H9 (cell line): Measurements from ENCODE around the gene IGF1. TPM values are rescaled to one million over a fixed set of nuclear protein-coding genes. Genes with fewer than 3 reads are reported as not detected.

ENCODE experiments used
- DNase-seq: peaks from one replicate; pipeline ENCODE4 v3.0.0-alpha.2; 2017
- H2AFZ ChIP-seq: one replicate; pipeline ENCODE4 v1.6.1; 2013; ENCODE audit warnings: mild to moderate bottlenecking, low read length, control low read depth, moderate library complexity
- H2AK5ac ChIP-seq: 2 replicates; pipeline ENCODE4 v1.6.1; 2013; ENCODE audit warnings: low read length, control low read depth, mixed read lengths; ENCODE audit not compliant: insufficient read length
- H2BK120ac ChIP-seq: one replicate; pipeline ENCODE4 v1.6.1; 2013; ENCODE audit warnings: low read depth, mild to moderate bottlenecking, low read length, control low read depth, inconsistent platforms; ENCODE audit not compliant: poor library complexity, severe bottlenecking
- H2BK12ac ChIP-seq: 2 replicates; pipeline ENCODE4 v1.6.1; 2013; ENCODE audit warnings: low read length, control low read depth, mixed read lengths, low read depth; ENCODE audit not compliant: insufficient read length
- H2BK15ac ChIP-seq: 2 replicates; pipeline ENCODE4 v1.6.1; 2013; ENCODE audit warnings: low read depth, low read length, control low read depth
- H2BK20ac ChIP-seq: one replicate; pipeline ENCODE4 v1.6.1; 2013; ENCODE audit warnings: low read depth, mild to moderate bottlenecking, low read length, control low read depth, inconsistent platforms; ENCODE audit not compliant: poor library complexity, severe bottlenecking
- H2BK5ac ChIP-seq: 2 replicates; pipeline ENCODE4 v1.6.1; 2013; ENCODE audit warnings: low read length, control low read depth, mixed read lengths; ENCODE audit not compliant: insufficient read length
- H3K14ac ChIP-seq: 2 replicates; pipeline ENCODE4 v1.6.1; 2013; ENCODE audit warnings: low read length, control low read depth; ENCODE audit not compliant: insufficient read depth
- H3K18ac ChIP-seq: 2 replicates; pipeline ENCODE4 v1.6.1; 2013; ENCODE audit warnings: low read depth, mild to moderate bottlenecking, mixed read lengths, low read length, control low read depth; ENCODE audit not compliant: insufficient read length
- H3K23ac ChIP-seq: 2 replicates; pipeline ENCODE4 v1.6.1; 2013; ENCODE audit warnings: low read length, control low read depth, mixed read lengths, low read depth; ENCODE audit not compliant: insufficient read length
- H3K23me2 ChIP-seq: 2 replicates; pipeline ENCODE4 v1.6.1; 2013; ENCODE audit warnings: low read depth, mild to moderate bottlenecking, mixed read lengths, low read length, control low read depth; ENCODE audit not compliant: insufficient read length, poor library complexity, severe bottlenecking
- H3K27ac ChIP-seq: 2 replicates; pipeline ENCODE4 v1.5.1; 2013; ENCODE audit warnings: low read length, control low read depth, mixed read lengths, low read depth; ENCODE audit not compliant: insufficient read length
- H3K27me3 ChIP-seq: 2 replicates; pipeline ENCODE4 v1.6.1; 2013; ENCODE audit warnings: low read length, control low read depth, inconsistent platforms; ENCODE audit not compliant: insufficient read depth
- H3K4ac ChIP-seq: 2 replicates; pipeline ENCODE4 v1.6.1; 2013; ENCODE audit warnings: low read depth, mild to moderate bottlenecking, control low read depth, inconsistent platforms, low read length, moderate library complexity
- H3K4me1 ChIP-seq: 2 replicates; pipeline ENCODE4 v1.6.1; 2013; ENCODE audit warnings: low read length, control low read depth, inconsistent platforms; ENCODE audit not compliant: insufficient read depth
- H3K4me2 ChIP-seq: 2 replicates; pipeline ENCODE4 v1.6.1; 2013; ENCODE audit warnings: low read length, control low read depth, mixed read lengths; ENCODE audit not compliant: insufficient read length, insufficient read depth
- H3K56ac ChIP-seq: 2 replicates; pipeline ENCODE4 v1.6.1; 2013; ENCODE audit warnings: low read depth, mild to moderate bottlenecking, mixed read lengths, low read length, control low read depth; ENCODE audit not compliant: insufficient read length
- H3K79me1 ChIP-seq: 2 replicates; pipeline ENCODE4 v1.6.1; 2013; ENCODE audit warnings: low read depth, mild to moderate bottlenecking, moderate library complexity, low read length, control low read depth, inconsistent platforms; ENCODE audit not compliant: insufficient read depth, poor library complexity, severe bottlenecking
- H3K79me2 ChIP-seq: 2 replicates; pipeline ENCODE4 v1.6.1; 2013; ENCODE audit warnings: low read length, control low read depth, inconsistent platforms; ENCODE audit not compliant: insufficient read depth
- H3K9ac ChIP-seq: 2 replicates; pipeline ENCODE4 v1.6.1; 2013; ENCODE audit warnings: low read length, control low read depth, mixed read lengths; ENCODE audit not compliant: insufficient read length; ENCODE audit errors: extremely low read depth
- H3K9me3 ChIP-seq: one replicate; pipeline ENCODE4 v1.6.1; 2013; ENCODE audit warnings: low read depth, low read length, inconsistent platforms; ENCODE audit not compliant: control insufficient read depth
- H3T11ph ChIP-seq: one replicate; pipeline ENCODE4 v1.6.1; 2013; ENCODE audit warnings: mild to moderate bottlenecking, low read length, control low read depth, inconsistent platforms
- H4K20me1 ChIP-seq: one replicate; pipeline ENCODE4 v1.6.1; 2013; ENCODE audit not compliant: control insufficient read depth, insufficient read length, insufficient read depth
- H4K5ac ChIP-seq: 2 replicates; pipeline ENCODE4 v1.6.1; 2013; ENCODE audit warnings: low read depth, mild to moderate bottlenecking, mixed read lengths, low read length, control low read depth; ENCODE audit not compliant: insufficient read length
- H4K8ac ChIP-seq: replicated peaks from 2 replicates; pipeline ENCODE4 v1.6.1; 2013; ENCODE audit warnings: low read length, control low read depth, mixed read lengths, low read depth; ENCODE audit not compliant: insufficient read length
- H4K91ac ChIP-seq: 2 replicates; pipeline ENCODE4 v1.6.1; 2013; ENCODE audit warnings: low read depth, mild to moderate bottlenecking, moderate library complexity, mixed read lengths, low read length, control low read depth; ENCODE audit not compliant: insufficient read length
- H3K27ac Mint-ChIP-seq, 3 experiments: 2 replicates in 2 of 3; 3 replicates in 1 of 3; pipeline ENCODE4 v1.8.0; 2020 to 2021; ENCODE audit warnings: mixed read lengths in 3 of 3, mild to moderate bottlenecking in 1 of 3, moderate library complexity in 1 of 3
- H3K27me3 Mint-ChIP-seq: 2 replicates; pipeline ENCODE4 v1.8.0; 2021; ENCODE audit warnings: low read depth, mild to moderate bottlenecking, moderate library complexity, mixed read lengths
- H3K36me3 Mint-ChIP-seq, 3 experiments: 2 replicates in 2 of 3; 3 replicates in 1 of 3; pipeline ENCODE4 v1.8.0; 2020 to 2021; ENCODE audit warnings: low read depth in 3 of 3, mixed read lengths in 3 of 3; ENCODE audit not compliant: insufficient read depth in 1 of 3
- H3K4me1 Mint-ChIP-seq, 2 experiments: 2 replicates each; pipeline ENCODE4 v1.8.0; 2020; ENCODE audit warnings: mixed read lengths in 2 of 2
- H3K4me3 Mint-ChIP-seq, 2 experiments: 2 replicates in 1 of 2; 3 replicates in 1 of 2; pipeline ENCODE4 v1.8.0; 2020 to 2021; ENCODE audit warnings: mild to moderate bottlenecking in 2 of 2, mixed read lengths in 2 of 2, moderate library complexity in 1 of 2
- H3K9me3 Mint-ChIP-seq, 2 experiments: 2 replicates in 1 of 2; 3 replicates in 1 of 2; pipeline ENCODE4 v1.8.0; 2020; ENCODE audit warnings: mild to moderate bottlenecking in 2 of 2, mixed read lengths in 2 of 2, moderate library complexity in 1 of 2
- total RNA-seq: library from RNA; stranded (reverse); gene quantifications from 2 replicates; pipeline ENCODE4 v1.2.1, GENCODE V29; 2021
- TF ChIP-seq, protein P1 (sequence below): fragments of 200-600 bp; sonication (generic); conservative IDR thresholded peaks from 3 replicates; pipeline ENCODE4 v1.8.0; 2021; ENCODE audit warnings: antibody characterized with exemption, mild to moderate bottlenecking

Gene IGF1
- total RNA-seq, 1 experiment from 2014 or later = not detected

DNA sequence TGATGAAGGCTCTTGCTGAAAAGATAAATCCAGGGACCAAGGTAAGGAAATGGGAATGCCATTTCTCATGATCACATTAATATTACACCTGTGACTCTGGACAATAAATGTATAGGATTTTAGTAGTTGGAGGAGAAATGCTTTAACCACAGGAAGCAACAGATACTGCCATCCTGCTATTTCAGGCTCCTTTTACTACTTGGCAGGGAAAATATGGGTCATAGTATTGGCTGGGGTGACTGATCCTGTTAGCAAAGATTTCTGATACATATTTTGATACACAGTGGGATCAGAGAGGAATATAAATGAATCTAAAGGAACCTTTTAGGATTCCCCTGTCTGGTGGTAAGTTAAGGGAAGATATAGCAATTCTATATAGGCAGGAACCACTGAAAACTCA lies 115.0 kb downstream of the IGF1 start:
- Mint-ChIP-seq H3K4me3 (no peak overlapping the region), H3K9me3 (peaks cover 22 to 25% of the 10 kb centered on the region in 2 experiments; a peak in 4 of 5 replicates), H3K27me3 (no peaks in the 10 kb centered on the region; the same call in 1 of the 2 replicates), H3K36me3 (peaks cover 0 to 6% (median 0%) of the 10 kb centered on the region in 3 experiments; a peak in 2 of 7 replicates), H3K27ac (no peak overlapping the region), H3K4me1 (no peaks in the 10 kb centered on the region)
- no peak overlapping the region for H3K9ac ChIP-seq
- H3K56ac ChIP-seq = no peak overlapping the region
- TF ChIP-seq, protein P1, sequence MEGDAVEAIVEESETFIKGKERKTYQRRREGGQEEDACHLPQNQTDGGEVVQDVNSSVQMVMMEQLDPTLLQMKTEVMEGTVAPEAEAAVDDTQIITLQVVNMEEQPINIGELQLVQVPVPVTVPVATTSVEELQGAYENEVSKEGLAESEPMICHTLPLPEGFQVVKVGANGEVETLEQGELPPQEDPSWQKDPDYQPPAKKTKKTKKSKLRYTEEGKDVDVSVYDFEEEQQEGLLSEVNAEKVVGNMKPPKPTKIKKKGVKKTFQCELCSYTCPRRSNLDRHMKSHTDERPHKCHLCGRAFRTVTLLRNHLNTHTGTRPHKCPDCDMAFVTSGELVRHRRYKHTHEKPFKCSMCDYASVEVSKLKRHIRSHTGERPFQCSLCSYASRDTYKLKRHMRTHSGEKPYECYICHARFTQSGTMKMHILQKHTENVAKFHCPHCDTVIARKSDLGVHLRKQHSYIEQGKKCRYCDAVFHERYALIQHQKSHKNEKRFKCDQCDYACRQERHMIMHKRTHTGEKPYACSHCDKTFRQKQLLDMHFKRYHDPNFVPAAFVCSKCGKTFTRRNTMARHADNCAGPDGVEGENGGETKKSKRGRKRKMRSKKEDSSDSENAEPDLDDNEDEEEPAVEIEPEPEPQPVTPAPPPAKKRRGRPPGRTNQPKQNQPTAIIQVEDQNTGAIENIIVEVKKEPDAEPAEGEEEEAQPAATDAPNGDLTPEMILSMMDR = no peak
- H3K79me2 ChIP-seq = no peaks in the 10 kb centered on the region
- H2AK5ac ChIP-seq = no peak overlapping the region
- no peak overlapping the region for H2BK15ac ChIP-seq
- no peak overlapping the region for H4K8ac ChIP-seq
- no peak for DNase-seq
- H4K5ac ChIP-seq = no peak overlapping the region
- no peak overlapping the region for H3K18ac ChIP-seq
- no peak overlapping the region for H2BK12ac ChIP-seq
- no peaks in the 10 kb centered on the region for H3K27me3 ChIP-seq
- H2BK20ac ChIP-seq = no peak overlapping the region
- H3K14ac ChIP-seq = no peak overlapping the region
- no peak overlapping the region for H2BK120ac ChIP-seq
- H3K4ac ChIP-seq = no peak overlapping the region
- H3K4me2 ChIP-seq = no peak overlapping the region
- H3K4me1 ChIP-seq = no peaks in the 10 kb centered on the region
- H3K27ac ChIP-seq = no peak overlapping the region
- no peak overlapping the region for H3T11ph ChIP-seq
- no peak overlapping the region for H3K23ac ChIP-seq
- no peak overlapping the region for H2AFZ ChIP-seq
- H4K20me1 ChIP-seq = no peaks in the 10 kb centered on the region
- H4K91ac ChIP-seq = no peak overlapping the region
- no peaks in the 10 kb centered on the region for H3K23me2 ChIP-seq
- no peak overlapping the region for H2BK5ac ChIP-seq
- no peaks in the 10 kb centered on the region for H3K9me3 ChIP-seq
- H3K79me1 ChIP-seq = no peaks in the 10 kb centered on the region
